ENCODE measurements around the gene DMP1. TPM values are rescaled to one million over a fixed set of nuclear protein-coding genes. Genes with fewer than 3 reads are reported as not detected.

Gene DMP1
- total and polyA plus RNA-seq, 7 donors = 0.01 TPM; not detected in 6

- Histone ChIP-seq H3K27me3 (ENCODE audit: insufficient read depth in 3 of 3, low read length in 2 of 3) (no peaks in the 10 kb centered on the region), H3K4me3 (no peak overlapping the region), H3K4me1 (no peaks in the 10 kb centered on the region), H3K9me3 (no peaks in the 10 kb centered on the region), H3K36me3 (ENCODE audit: insufficient read depth in 1 of 2, low read depth in 1 of 2) (no peaks in the 10 kb centered on the region), H3K27ac (no peak overlapping the region)
- DNase-seq = no peak
- TF ChIP-seq CTCF (IDR thresholded peaks at IDR 0.05) = no peak
- WGBS, 3 donors = 83 to 86% (median 86%) methylated on average over 3 of the region's 3 CpGs
- no peak for ATAC-seq
- intact Hi-C loops (cut with DNase I) = no loop called here
These were observed 53.9 kb downstream of the DMP1 start for GRCh38 chr4:87704001-87704400.

GRCh38 chr4:87707279-87707918 lies 57.3 kb downstream of the DMP1 start:
- intact Hi-C loops (cut with DNase I) = no loop called here
- Histone ChIP-seq H3K27me3 (ENCODE audit: insufficient read depth in 3 of 3, low read length in 2 of 3) (no peaks in the 10 kb centered on the region), H3K27ac (no peak overlapping the region), H3K4me1 (no peaks in the 10 kb centered on the region), H3K36me3 (ENCODE audit: insufficient read depth in 1 of 2, low read depth in 1 of 2) (no peaks in the 10 kb centered on the region), H3K9me3 (no peaks in the 10 kb centered on the region), H3K4me3 (no peak overlapping the region)
- no peak for TF ChIP-seq CTCF (IDR thresholded peaks at IDR 0.05)
- DNase-seq (no peak), ATAC-seq (no peak)
- 68 to 72% (median 71%) methylated on average over 4 of the region's 4 CpGs for WGBS, 3 donors

Other genes with a start within 250 kb of the DMP1 start
- gene NUDT9, start 227.7 kb upstream of the DMP1 start, total RNA-seq = 10 to 100 TPM; 20.5 to 33.3 (median 24.0) TPM
- gene NUDT9, start 227.7 kb upstream of the DMP1 start, polyA plus RNA-seq = 10 to 100 TPM; 35.1 to 43.3 (median 37.1) TPM
- gene SPARCL1, start 120.9 kb upstream of the DMP1 start, total RNA-seq = 100 to 1,000 TPM; 117 to 267 (median 155) TPM
- gene SPARCL1, start 120.9 kb upstream of the DMP1 start, polyA plus RNA-seq = 100 to 1,000 TPM; 178 to 260 (median 219) TPM
- gene DSPP, start 41.8 kb upstream of the DMP1 start, total RNA-seq = under 1 TPM in 1 of 4 donors, not detected in 3; 0.14 TPM
- gene DSPP, start 41.8 kb upstream of the DMP1 start, polyA plus RNA-seq = under 1 TPM in 1 of 3 donors, not detected in 2; 0.01 TPM
- gene IBSP, start 149.3 kb downstream of the DMP1 start, total RNA-seq = not detected
- not detected for gene IBSP, start 149.3 kb downstream of the DMP1 start, polyA plus RNA-seq
- gene MEPE, start 182.7 kb downstream of the DMP1 start, total RNA-seq = not detected
- gene MEPE, start 182.7 kb downstream of the DMP1 start, polyA plus RNA-seq = not detected